Omental fat pad (tissue), 4 donors: ENCODE measurements around the gene ANKRD37. TPM values are rescaled to one million over a fixed set of nuclear protein-coding genes. Genes with fewer than 3 reads are reported as not detected.

Experiments
- ATAC-seq: fragments of 150-250 bp; one replicate; pipeline ENCODE4 v1.9.1; 2016; ENCODE audit warnings: mild to moderate bottlenecking, moderate library complexity; ENCODE audit not compliant: low FRiP score
- DNase-seq: peaks from one replicate; pipeline ENCODE4 v3.0.0-alpha.2; 2019; ENCODE audit warnings: low spot score
- total RNA-seq, 4 donors: library from RNA; depleted of rRNA; stranded (reverse); fragments of >200 nt; gene quantifications; one replicate each; pipeline ENCODE4 v1.1.0, GENCODE V29; 2016
- TF ChIP-seq, protein P1 (sequence below), 3 donors: fragments of 450-650 bp; IDR thresholded peaks; one replicate each; pipeline ENCODE4 v1.5.1; 2016 to 2017; ENCODE audit warnings: antibody characterized with exemption in 3 of 3, mild to moderate bottlenecking in 3 of 3, moderate library complexity in 2 of 3

ANKRD37 gene
- total RNA-seq, 4 donors from 2014 or later, result 6.2 to 46.4 (median 11.1) TPM

DNA sequence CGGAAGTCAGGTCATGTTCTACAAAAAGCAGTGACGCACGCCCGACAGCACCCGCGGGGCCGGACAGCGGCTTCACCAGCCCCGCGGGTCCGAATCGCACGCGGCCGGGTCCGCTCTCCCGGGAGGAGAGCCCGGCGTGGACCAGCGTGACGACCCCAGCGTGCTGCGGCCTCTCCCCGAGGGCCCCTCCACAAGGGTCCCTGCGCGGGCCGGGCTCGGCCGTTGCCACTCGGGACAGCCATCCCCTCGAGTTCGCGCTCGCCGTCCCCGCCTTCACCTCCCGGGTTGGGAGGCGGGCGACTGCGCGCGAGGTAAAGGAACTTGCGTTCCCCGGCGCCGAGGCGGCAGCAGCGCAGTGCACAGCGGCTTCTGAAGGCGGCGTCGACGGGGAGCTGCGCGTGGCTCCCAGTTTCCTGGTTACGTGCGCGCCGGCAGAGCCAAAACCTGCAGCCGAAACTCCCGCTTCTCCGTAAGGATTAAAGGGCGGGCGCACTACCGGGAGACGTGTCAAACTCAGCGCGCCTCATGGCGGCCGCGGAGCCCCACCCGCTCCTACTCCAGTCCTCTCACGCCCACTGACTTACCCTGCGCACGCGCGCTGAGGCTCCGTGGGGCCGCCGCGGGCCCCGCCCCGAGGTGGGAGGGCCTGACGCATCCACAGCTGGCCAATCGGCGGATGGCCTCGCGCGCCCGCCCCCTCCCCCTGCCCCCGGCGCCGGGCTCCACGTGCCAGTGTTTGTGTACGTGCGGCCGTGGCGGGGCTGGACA is 501 bp upstream of the ANKRD37 start:
- DNase-seq (peak; percentile 74), ATAC-seq (peak; percentile 99)
- TF ChIP-seq, protein P1, sequence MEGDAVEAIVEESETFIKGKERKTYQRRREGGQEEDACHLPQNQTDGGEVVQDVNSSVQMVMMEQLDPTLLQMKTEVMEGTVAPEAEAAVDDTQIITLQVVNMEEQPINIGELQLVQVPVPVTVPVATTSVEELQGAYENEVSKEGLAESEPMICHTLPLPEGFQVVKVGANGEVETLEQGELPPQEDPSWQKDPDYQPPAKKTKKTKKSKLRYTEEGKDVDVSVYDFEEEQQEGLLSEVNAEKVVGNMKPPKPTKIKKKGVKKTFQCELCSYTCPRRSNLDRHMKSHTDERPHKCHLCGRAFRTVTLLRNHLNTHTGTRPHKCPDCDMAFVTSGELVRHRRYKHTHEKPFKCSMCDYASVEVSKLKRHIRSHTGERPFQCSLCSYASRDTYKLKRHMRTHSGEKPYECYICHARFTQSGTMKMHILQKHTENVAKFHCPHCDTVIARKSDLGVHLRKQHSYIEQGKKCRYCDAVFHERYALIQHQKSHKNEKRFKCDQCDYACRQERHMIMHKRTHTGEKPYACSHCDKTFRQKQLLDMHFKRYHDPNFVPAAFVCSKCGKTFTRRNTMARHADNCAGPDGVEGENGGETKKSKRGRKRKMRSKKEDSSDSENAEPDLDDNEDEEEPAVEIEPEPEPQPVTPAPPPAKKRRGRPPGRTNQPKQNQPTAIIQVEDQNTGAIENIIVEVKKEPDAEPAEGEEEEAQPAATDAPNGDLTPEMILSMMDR (IDR thresholded peaks at IDR 0.05), result no peak

DNA sequence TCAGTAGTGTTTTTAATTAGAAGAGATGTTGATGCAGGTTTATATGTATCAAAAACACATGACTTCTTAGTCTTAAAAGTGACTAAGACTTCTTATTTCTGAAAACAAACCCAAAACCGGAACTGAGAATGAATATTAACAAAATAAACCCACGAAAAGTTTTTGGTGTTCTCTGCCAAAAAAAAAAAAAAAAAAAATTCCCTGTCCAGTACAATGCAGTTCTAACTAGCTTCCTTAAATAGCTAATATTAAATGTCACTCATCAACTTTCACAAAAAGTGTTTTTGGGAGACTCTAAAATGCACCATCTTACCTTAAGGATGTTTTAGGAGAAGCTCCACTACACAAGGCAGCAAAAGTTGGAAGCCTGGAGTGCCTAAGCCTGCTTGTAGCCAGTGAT is 2.0 kb downstream of the ANKRD37 start:
- ATAC-seq (no peak), DNase-seq (no peak)
- TF ChIP-seq, protein P1 (IDR thresholded peaks at IDR 0.05), result no peak

DNA sequence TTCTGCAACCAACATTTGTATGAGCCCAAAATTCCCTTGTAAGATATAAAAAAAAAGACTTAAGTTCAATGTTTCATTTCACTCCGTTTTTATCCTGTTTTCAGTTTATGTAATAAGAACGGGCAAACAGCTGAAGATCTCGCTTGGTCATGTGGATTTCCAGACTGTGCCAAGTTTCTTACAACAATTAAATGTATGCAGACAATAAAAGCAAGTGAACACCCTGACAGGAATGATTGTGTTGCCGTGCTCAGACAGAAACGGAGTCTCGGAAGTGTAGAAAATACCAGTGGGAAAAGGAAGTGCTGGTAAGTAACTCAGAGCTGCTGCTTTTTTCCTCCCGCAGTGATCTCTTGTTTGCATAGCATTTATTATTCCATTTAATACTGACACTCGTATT is 2.8 kb downstream of the ANKRD37 start:
- TF ChIP-seq, protein P1 (IDR thresholded peaks at IDR 0.05), result no peak
- DNase-seq, result no peak
- ATAC-seq, result no peak

DNA sequence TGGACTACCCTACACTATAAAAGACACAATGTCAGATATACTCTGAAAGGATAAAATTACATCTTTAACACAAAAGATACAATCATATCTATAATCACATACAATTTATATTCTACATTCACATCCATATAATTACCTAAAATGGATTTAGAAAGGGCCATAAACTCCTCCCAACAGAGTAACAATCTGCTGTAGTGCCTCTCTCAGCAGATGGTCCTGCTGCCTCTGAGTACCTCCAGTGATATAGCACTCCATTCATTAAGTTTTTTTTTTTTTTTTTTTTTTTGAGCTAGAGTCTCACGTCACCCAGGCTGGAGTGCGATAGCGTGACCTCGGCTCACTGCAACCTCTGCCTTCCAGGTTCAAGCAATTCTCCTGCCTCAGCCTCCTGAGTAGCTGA is 7.4 kb downstream of the ANKRD37 start:
- TF ChIP-seq, protein P1 (IDR thresholded peaks at IDR 0.05), result no peak

DNA sequence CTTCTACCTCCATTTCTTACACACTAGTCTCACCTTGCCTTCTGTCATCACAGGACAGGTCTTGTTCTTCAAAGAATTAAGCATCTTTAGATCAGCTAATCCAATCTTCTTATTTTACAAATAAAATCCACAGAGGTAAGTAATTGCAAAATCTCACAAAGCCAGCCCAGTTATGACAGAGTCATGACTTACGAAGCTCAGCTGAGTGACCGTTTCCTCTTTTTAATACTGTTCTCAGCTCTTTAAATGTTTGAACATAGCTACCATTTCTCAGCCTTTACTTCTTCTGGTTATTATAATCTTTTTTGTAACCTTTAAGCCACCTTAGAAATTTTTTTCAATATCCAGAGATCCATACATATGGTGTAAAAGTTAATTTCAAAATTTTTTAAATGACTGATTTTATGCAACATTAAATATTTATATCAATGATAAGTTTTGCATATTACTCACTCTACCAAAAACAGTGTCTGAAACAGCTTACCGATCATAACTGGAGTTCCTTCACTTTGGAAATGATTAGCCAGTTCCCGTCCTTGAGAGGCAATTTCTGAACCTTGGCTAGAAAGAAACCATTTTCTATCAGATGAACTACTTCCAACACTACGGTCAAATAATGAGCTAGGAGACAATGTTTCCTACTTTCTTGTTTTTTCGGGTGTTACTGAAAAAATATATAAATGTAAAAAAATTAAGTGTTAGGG is 8.8 kb downstream of the ANKRD37 start:
- ATAC-seq (no peak), DNase-seq (no peak)
- TF ChIP-seq, protein P1 (IDR thresholded peaks at IDR 0.05), result no peak

More for the DNA sequence above, 7.4 kb downstream of the ANKRD37 start:
- DNase-seq, result no peak
- no peak for ATAC-seq

DNA sequence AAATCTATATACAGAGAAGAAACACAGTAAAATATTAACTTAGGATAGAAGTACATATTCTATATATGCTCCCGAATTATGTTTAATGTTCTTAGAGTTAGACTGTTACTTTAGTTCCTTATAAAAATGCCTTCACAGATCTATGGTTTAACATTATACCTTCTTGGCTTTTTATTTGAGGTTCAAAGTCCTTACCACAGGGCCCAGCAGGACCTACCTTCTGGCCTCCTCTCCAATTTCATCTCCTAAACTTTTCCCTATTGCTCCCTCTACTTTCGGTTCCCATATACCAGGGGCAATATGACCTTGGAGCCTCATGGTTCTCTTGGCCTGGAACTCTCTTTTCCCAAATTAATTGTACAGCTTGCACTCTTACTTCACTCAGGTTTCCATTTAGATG is 11.8 kb downstream of the ANKRD37 start:
- ATAC-seq (no peak), DNase-seq (no peak)
- TF ChIP-seq, protein P1 (IDR thresholded peaks at IDR 0.05), result no peak
